NB4 (cell line): Measurements from ENCODE around the gene WASHC4.

ENCODE experiments used
- CTCF ChIP-seq: IDR thresholded peaks from one replicate; pipeline ENCODE4 v1.5.1; 2012; ENCODE audit warnings: low read depth, low read length
- MYC ChIP-seq: IDR thresholded peaks from 2 replicates; pipeline ENCODE4 v1.6.1; 2011; ENCODE audit warnings: low read depth, low read length
- POLR2A ChIP-seq: IDR thresholded peaks from 2 replicates; pipeline ENCODE4 v1.6.1; 2011; ENCODE audit warnings: mild to moderate bottlenecking; ENCODE audit not compliant: insufficient read length; ENCODE audit errors: extremely low read depth

- TF ChIP-seq CTCF: no peak
- TF ChIP-seq POLR2A: no peak
- no peak for TF ChIP-seq MYC
Measured at GRCh38 chr12:105166736-105167135, 59.2 kb downstream of the WASHC4 start.
